ENCODE results near the gene DGKH. TPM values are rescaled to one million over a fixed set of nuclear protein-coding genes. Genes with fewer than 3 reads are reported as not detected.

DGKH gene
- total RNA-seq, 1 donor from 2014 or later, result 13.4 TPM

GRCh38 chr13:42239644-42240043, 191.2 kb downstream of the DGKH start:
- TF ChIP-seq, protein P1, sequence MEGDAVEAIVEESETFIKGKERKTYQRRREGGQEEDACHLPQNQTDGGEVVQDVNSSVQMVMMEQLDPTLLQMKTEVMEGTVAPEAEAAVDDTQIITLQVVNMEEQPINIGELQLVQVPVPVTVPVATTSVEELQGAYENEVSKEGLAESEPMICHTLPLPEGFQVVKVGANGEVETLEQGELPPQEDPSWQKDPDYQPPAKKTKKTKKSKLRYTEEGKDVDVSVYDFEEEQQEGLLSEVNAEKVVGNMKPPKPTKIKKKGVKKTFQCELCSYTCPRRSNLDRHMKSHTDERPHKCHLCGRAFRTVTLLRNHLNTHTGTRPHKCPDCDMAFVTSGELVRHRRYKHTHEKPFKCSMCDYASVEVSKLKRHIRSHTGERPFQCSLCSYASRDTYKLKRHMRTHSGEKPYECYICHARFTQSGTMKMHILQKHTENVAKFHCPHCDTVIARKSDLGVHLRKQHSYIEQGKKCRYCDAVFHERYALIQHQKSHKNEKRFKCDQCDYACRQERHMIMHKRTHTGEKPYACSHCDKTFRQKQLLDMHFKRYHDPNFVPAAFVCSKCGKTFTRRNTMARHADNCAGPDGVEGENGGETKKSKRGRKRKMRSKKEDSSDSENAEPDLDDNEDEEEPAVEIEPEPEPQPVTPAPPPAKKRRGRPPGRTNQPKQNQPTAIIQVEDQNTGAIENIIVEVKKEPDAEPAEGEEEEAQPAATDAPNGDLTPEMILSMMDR (IDR thresholded peaks at IDR 0.05; ENCODE audit: partially characterized antibody, unreplicated experiment), result no peak
- H3K36me3 Mint-ChIP-seq (ENCODE audit: unreplicated experiment), result no peaks in the 10 kb centered on the region
- H3K27me3 Mint-ChIP-seq (ENCODE audit: unreplicated experiment), result no peaks in the 10 kb centered on the region
- no peak overlapping the region for H3K4me3 Mint-ChIP-seq (ENCODE audit: unreplicated experiment)
- no peak overlapping the region for H3K27ac Mint-ChIP-seq (ENCODE audit: unreplicated experiment)
- DNase-seq, result no peak
- no peaks in the 10 kb centered on the region for H3K9me3 Mint-ChIP-seq (ENCODE audit: unreplicated experiment)
- H3K4me1 Mint-ChIP-seq (ENCODE audit: low read depth, unreplicated experiment), result no peaks in the 10 kb centered on the region

GRCh38 chr13:42246541-42246940, 198.1 kb downstream of the DGKH start:
- Mint-ChIP-seq H3K27me3 (ENCODE audit: unreplicated experiment) (peaks cover 2% of the 10 kb centered on the region), H3K27ac (ENCODE audit: unreplicated experiment) (no peak overlapping the region), H3K9me3 (ENCODE audit: unreplicated experiment) (no peaks in the 10 kb centered on the region), H3K36me3 (ENCODE audit: unreplicated experiment) (no peaks in the 10 kb centered on the region), H3K4me1 (ENCODE audit: low read depth, unreplicated experiment) (no peaks in the 10 kb centered on the region), H3K4me3 (ENCODE audit: unreplicated experiment) (no peak overlapping the region)
- TF ChIP-seq, protein P1 (IDR thresholded peaks at IDR 0.05; ENCODE audit: partially characterized antibody, unreplicated experiment), result no peak
- no peak for DNase-seq

- H3K36me3 Mint-ChIP-seq (ENCODE audit: unreplicated experiment), result no peaks in the 10 kb centered on the region
- peaks cover 2% of the 10 kb centered on the region for H3K27me3 Mint-ChIP-seq (ENCODE audit: unreplicated experiment)
- DNase-seq, result no peak
- TF ChIP-seq, protein P1 (IDR thresholded peaks at IDR 0.05; ENCODE audit: partially characterized antibody, unreplicated experiment), result no peak
- no peaks in the 10 kb centered on the region for H3K9me3 Mint-ChIP-seq (ENCODE audit: unreplicated experiment)
- H3K4me1 Mint-ChIP-seq (ENCODE audit: low read depth, unreplicated experiment), result no peaks in the 10 kb centered on the region
- no peak overlapping the region for H3K4me3 Mint-ChIP-seq (ENCODE audit: unreplicated experiment)
- H3K27ac Mint-ChIP-seq (ENCODE audit: unreplicated experiment), result no peak overlapping the region
These were observed 199.4 kb downstream of the DGKH start for GRCh38 chr13:42247883-42248282.

GRCh38 chr13:42255886-42256285, 207.4 kb downstream of the DGKH start:
- no peaks in the 10 kb centered on the region for H3K36me3 Mint-ChIP-seq (ENCODE audit: unreplicated experiment)
- TF ChIP-seq, protein P1 (IDR thresholded peaks at IDR 0.05; ENCODE audit: partially characterized antibody, unreplicated experiment), result no peak
- H3K27ac Mint-ChIP-seq (ENCODE audit: unreplicated experiment), result no peak overlapping the region
- H3K4me3 Mint-ChIP-seq (ENCODE audit: unreplicated experiment), result no peak overlapping the region
- peaks cover 6% of the 10 kb centered on the region for H3K27me3 Mint-ChIP-seq (ENCODE audit: unreplicated experiment)
- no peaks in the 10 kb centered on the region for H3K9me3 Mint-ChIP-seq (ENCODE audit: unreplicated experiment)
- DNase-seq, result no peak
- peaks cover 5% of the 10 kb centered on the region for H3K4me1 Mint-ChIP-seq (ENCODE audit: low read depth, unreplicated experiment)

- Mint-ChIP-seq H3K36me3 (ENCODE audit: unreplicated experiment) (peaks cover 6% of the 10 kb centered on the region), H3K4me1 (ENCODE audit: low read depth, unreplicated experiment) (peaks cover 5% of the 10 kb centered on the region), H3K4me3 (ENCODE audit: unreplicated experiment) (peak overlapping the region; percentile 4), H3K27ac (ENCODE audit: unreplicated experiment) (peak overlapping the region; percentile 34), H3K9me3 (ENCODE audit: unreplicated experiment) (no peaks in the 10 kb centered on the region), H3K27me3 (ENCODE audit: unreplicated experiment) (peaks cover 4% of the 10 kb centered on the region)
- DNase-seq, result peak; percentile 41
- TF ChIP-seq, protein P1 (IDR thresholded peaks at IDR 0.05; ENCODE audit: partially characterized antibody, unreplicated experiment), result no peak
These were observed 210.3 kb downstream of the DGKH start for GRCh38 chr13:42258747-42259146.

All from glutamatergic neuron (in vitro differentiated cells).